ENCODE measurements around the gene FBXL12. TPM values are rescaled to one million over a fixed set of nuclear protein-coding genes. Genes with fewer than 3 reads are reported as not detected.

Gene FBXL12
- total and polyA plus RNA-seq, 2 of the 4 experiments (the other 2 are of a cell fraction) = 8.1 to 42.6 TPM

DNA sequence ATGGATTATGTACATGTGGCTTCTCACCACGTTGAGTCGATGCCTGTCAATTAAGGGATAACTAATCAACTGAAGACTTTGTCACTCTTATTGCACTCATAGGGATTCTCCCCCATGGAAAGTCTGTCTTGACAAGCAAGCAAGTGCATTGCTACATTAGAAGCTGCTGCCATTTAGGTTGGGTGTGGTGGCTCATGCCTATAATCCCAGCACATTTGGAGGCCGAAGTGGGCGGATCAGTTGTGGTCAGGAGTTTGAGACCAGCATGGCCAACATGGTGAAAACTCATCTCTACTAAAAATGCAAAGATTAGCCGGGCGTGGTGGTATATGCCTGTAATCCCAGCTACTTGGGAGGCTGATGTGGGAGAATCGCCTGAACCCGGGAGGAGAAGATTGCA, 32.1 kb downstream of the FBXL12 start:
- no peak overlapping the region for H2BK15ac ChIP-seq (ENCODE audit: low read depth, low read length)
- H4K8ac ChIP-seq (ENCODE audit: low read depth in 2 of 2, low read length in 2 of 2) = peak overlapping the region in 1 of 2 experiments; percentile 20; a peak in 1 of 4 replicates
- no peak overlapping the region for H2BK5ac ChIP-seq (ENCODE audit: low read depth, low read length, poor library complexity, severe bottlenecking)
- no peaks in the 10 kb centered on the region for H4K20me1 ChIP-seq (ENCODE audit: insufficient read depth, low read length)
- no peaks in the 10 kb centered on the region for H3K27me3 ChIP-seq (ENCODE audit: control insufficient read depth, insufficient read depth, low read length)
- H3K36me3 ChIP-seq (ENCODE audit: control insufficient read depth, insufficient read depth, low read length) = no peaks in the 10 kb centered on the region
- no peaks in the 10 kb centered on the region for H3K9me3 ChIP-seq (ENCODE audit: control insufficient read depth, insufficient read depth, low read length)
- no peak overlapping the region for H4K91ac ChIP-seq (ENCODE audit: insufficient read depth, low read depth, low read length)
- dilution Hi-C loops (cut with HindIII; ENCODE audit: low sequenced_read_pairs, unreplicated experiment) (no loop called here), in situ Hi-C loops (cut with MboI; ENCODE audit: low sequenced_read_pairs) (no loop called here), intact Hi-C loops (cut with micrococcal nuclease) (loop anchor here (1.0 kb wide), 1 partner anchor 166 kb away; the partner anchor contains the start of gene ZNF561)
- no peak overlapping the region for H2AK5ac ChIP-seq (ENCODE audit: low read depth, low read length)
- BruUV-seq (replicated peaks) = no TSS peak
- H3K56ac ChIP-seq (ENCODE audit: extremely low read depth, insufficient read depth, low read length) = no peak overlapping the region
- no peak overlapping the region for H3K4me3 ChIP-seq (ENCODE audit: insufficient read depth, low read depth, low read length)
- no peak overlapping the region for H3K14ac ChIP-seq (replicated peaks; ENCODE audit: low read depth, low read length)
- H2AFZ ChIP-seq (replicated peaks; ENCODE audit: low read length, poor library complexity) = no peak overlapping the region
- H3K27ac ChIP-seq (ENCODE audit: insufficient read depth, low read length) = no peak overlapping the region
- no peak overlapping the region for H3K4me2 ChIP-seq (ENCODE audit: low read depth, low read length)
- peaks cover 8% of the 10 kb centered on the region for H3K4me1 ChIP-seq (ENCODE audit: control insufficient read depth, insufficient read depth, low read length)
- no peaks in the 10 kb centered on the region for H3K9me1 ChIP-seq (ENCODE audit: insufficient read depth, low read length)
- ATAC-seq (ENCODE audit: low read depth) (no peak), DNase-seq (no peak)
- H3K79me1 ChIP-seq (ENCODE audit: low read depth in 1 of 2, low read length in 2 of 2) = peaks cover 12 to 25% of the 10 kb centered on the region in 2 experiments
- WGBS, 2 experiments (ENCODE audit: extremely low coverage in 2 of 2, insufficient read length in 1 of 2) = 98% methylated on average over 4 of the region's 8 CpGs; no CpG with 5 or more reads in 1 of the 2 experiments
- H3K4ac ChIP-seq (ENCODE audit: low read depth, low read length) = peak overlapping the region; percentile 21; the same call in 1 of the 2 replicates
- no peak overlapping the region for H2BK20ac ChIP-seq (ENCODE audit: low read depth, low read length)
- no peak for TF ChIP-seq SMC3 (IDR thresholded peaks at IDR 0.05; ENCODE audit: low read depth, low read length)
- no peak for TF ChIP-seq RFX5 (IDR thresholded peaks at IDR 0.05; ENCODE audit: low read depth, low read length)
- TF ChIP-seq POLR2A (IDR thresholded peaks at IDR 0.05; ENCODE audit: low read depth, low read length) = no peak
- no peak overlapping the region for H2AK9ac ChIP-seq (replicated peaks; ENCODE audit: low read depth, low read length, poor library complexity)
- no peak overlapping the region for H3K9ac ChIP-seq (ENCODE audit: low read depth, low read length)
- H2BK120ac ChIP-seq (ENCODE audit: low read depth, low read length) = no peak overlapping the region
- ChIA-PET POLR2A (ENCODE audit: unreplicated experiment) (no interaction called here), CTCF (no interaction called here)
- no peak overlapping the region for H3K23ac ChIP-seq (ENCODE audit: low read depth, low read length)
- H3K18ac ChIP-seq (ENCODE audit: low read depth, low read length) = no peak overlapping the region
- no peak overlapping the region for H4K5ac ChIP-seq (ENCODE audit: low read depth, low read length)
